ENCODE data around the gene CHD2. TPM values are rescaled to one million over a fixed set of nuclear protein-coding genes. Genes with fewer than 3 reads are reported as not detected.
A peak's percentile ranks its signal among the peaks of the same experiment; 100 is the strongest.
"Not testable (repeated sequence)": the region's sequence is repeated elsewhere in the genome, so short reads cannot be mapped to it uniquely, and the experiment has no call there.

The CHD2 gene
- total and polyA plus RNA-seq, 3 experiments from 2014 or later: 80.3 to 109 (median 99.0) TPM

DNA sequence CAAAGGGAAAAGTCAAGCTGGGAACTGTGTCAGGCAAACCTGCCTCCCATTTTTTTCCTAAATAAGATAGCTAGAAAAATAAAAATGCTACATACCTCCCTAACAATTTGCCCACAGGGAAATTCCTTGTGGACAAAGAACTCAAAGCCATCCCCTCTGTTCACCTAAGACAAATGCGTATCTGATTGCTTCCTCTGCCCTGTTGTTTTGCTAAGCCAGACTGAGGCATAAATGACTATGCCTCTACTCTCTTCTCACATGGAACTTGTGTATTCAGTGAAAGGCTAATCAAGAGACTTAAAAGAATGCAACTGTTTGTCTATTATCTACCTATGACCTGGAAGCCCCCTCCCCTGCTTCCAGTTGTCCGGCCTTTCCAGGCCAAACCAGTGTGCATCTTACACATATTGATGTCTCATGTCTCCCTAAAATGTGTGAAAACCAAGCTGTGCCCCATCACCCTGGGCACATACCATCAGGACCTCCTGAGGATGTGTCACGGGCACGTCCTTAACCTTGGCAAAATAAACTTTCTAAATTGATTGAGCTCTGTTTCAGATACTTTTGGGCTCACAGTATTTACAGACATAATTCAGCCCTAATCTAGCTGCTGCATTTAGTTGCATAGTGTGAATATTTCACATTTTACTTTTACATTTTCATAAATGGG is 15.8 kb downstream of the CHD2 start:
- Histone ChIP-seq H3K36me3 (ENCODE audit: insufficient read depth, low read length) (no peaks in the 10 kb centered on the region), H3K27me3 (ENCODE audit: insufficient read depth, low read length, poor library complexity, severe bottlenecking) (no peaks in the 10 kb centered on the region), H3K27ac (ENCODE audit: low read depth, low read length) (no peak overlapping the region), H3K9me3 (ENCODE audit: low read length) (no peaks in the 10 kb centered on the region), H3K4me3 (ENCODE audit: low read length) (no peak overlapping the region), H3K4me1 (ENCODE audit: insufficient read depth, low read length) (peaks cover 86% of the 10 kb centered on the region)
- no peaks in the 10 kb centered on the region for H3K9me3 Mint-ChIP-seq
- peaks cover 74 to 94% (median 89%) of the 10 kb centered on the region in 3 donors for H3K4me1 Mint-ChIP-seq
- peak overlapping the region; percentile 76 to 100 (median 98) for H3K27ac Mint-ChIP-seq
- ChIA-PET CTCF (interaction anchor here (0.6 to 10.5 kb wide), 18 partner anchors 9 to 126 kb away, joined by 3 to 119 read pairs (median 4); partner anchors contain the start of gene CHD2), POLR2A (interaction anchor here (1.6 to 6.4 kb wide), 4 partner anchors 12 to 107 kb away, joined by 5 to 73 read pairs (median 36); partner anchors contain the start of gene CHD2)
- H3K36me3 Mint-ChIP-seq: peaks cover 4 to 53% (median 13%) of the 10 kb centered on the region in 3 donors
- peak overlapping the region; percentile 18 to 90 (median 87) for H3K4me3 Mint-ChIP-seq
- no peak for DNase-seq
- peaks cover 0 to 3% of the 10 kb centered on the region in 2 donors for H3K27me3 Mint-ChIP-seq

DNA sequence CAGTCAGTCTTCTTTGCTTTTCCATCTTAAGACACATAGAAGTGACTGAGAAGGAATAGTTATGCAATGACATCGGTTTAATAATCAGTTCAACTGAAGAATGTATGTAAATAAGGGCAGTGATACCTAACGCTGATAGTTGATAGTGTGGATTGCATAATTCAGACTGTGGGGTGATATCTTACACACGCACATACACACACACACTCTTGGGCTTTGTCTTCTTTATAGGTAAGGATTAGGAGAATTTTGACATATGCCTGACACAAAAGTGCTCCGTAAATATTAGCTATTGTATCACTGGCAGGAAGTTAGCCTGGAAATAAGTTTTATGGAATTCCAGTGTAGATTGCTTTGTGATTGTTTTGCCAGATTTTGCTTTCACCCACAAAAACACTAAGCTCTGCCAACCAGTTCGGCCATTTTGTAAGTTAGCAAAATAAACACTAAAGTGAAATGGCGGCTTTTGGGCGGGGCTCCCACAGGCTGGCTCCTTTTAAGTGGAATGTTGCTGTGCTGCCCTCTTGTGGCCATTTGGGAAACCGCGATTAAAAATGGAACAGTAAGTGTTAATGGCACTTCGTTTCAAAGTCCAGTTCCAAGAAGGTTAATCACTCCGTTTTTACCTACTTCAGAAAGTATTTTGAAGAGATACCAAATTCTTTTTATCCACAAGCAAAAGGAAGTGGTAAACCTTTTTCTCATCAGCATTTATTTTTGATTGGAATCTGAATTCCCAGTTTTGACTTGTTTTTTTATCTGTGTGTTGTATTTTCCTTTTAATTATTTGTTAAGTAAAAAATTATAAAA is 17.7 kb downstream of the CHD2 start:
- Mint-ChIP-seq H3K4me1 (peaks cover 74 to 94% (median 90%) of the 10 kb centered on the region in 3 donors), H3K4me3 (peak overlapping the region in 6 of 7 donors; percentile 55 to 79 (median 64)), H3K9me3 (no peaks in the 10 kb centered on the region), H3K36me3 (peaks cover 4 to 57% (median 8%) of the 10 kb centered on the region in 3 donors), H3K27me3 (peaks cover 0 to 3% of the 10 kb centered on the region in 2 donors), H3K27ac (peak overlapping the region; percentile 67 to 100 (median 93))
- H3K27ac ChIP-seq (ENCODE audit: low read depth, low read length): peak overlapping the region; percentile 20
- CTCF ChIA-PET: interaction anchor here (0.6 to 10.5 kb wide), 22 partner anchors 8 to 121 kb away, joined by 3 to 119 read pairs (median 4); partner anchors contain the start of gene CHD2
- POLR2A ChIA-PET: interaction anchor here (0.7 to 6.4 kb wide), 9 partner anchors 9 to 121 kb away, joined by 3 to 60 read pairs (median 4); no protein-coding TSS in a partner anchor
- H3K4me3 ChIP-seq (ENCODE audit: low read length): peak overlapping the region; percentile 25
- H3K27me3 ChIP-seq (ENCODE audit: insufficient read depth, low read length, poor library complexity, severe bottlenecking): no peaks in the 10 kb centered on the region
- peaks cover 90% of the 10 kb centered on the region for H3K4me1 ChIP-seq (ENCODE audit: insufficient read depth, low read length)
- H3K36me3 ChIP-seq (ENCODE audit: insufficient read depth, low read length): no peaks in the 10 kb centered on the region
- H3K9me3 ChIP-seq (ENCODE audit: low read length): no peaks in the 10 kb centered on the region
- DNase-seq: peak; percentile 83 to 93 (median 86)

DNA sequence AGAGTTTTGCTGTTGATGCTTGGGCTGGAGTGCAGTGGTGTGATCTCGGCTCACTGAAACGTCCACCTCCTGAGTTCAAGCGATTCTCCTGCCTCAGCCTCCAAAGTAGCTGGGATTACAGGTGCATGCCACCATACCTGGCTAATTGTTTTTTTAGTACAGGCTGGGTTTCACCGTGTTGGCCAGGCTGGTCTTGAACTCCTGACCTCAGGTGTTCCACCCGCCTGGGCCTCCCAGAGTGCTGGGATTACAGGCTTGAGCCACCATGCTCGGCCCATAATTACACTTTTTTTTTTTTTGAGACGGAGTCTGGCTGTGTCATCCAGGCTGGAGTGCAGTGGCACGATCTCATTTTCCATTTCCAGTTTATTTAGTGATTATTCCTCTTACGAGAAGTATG is 18.8 kb downstream of the CHD2 start:
- not testable (repeated sequence) for H3K27me3 Mint-ChIP-seq; H3K36me3 ChIP-seq (ENCODE audit: insufficient read depth, low read length); H3K9me3 Mint-ChIP-seq; H3K4me3 ChIP-seq (ENCODE audit: low read length); H3K9me3 ChIP-seq (ENCODE audit: low read length); DNase-seq; H3K27ac ChIP-seq (ENCODE audit: low read depth, low read length); H3K4me3 Mint-ChIP-seq; H3K27me3 ChIP-seq (ENCODE audit: insufficient read depth, low read length, poor library complexity, severe bottlenecking)
- peak overlapping the region in 2 of 8 donors; percentile 56 to 68 for H3K27ac Mint-ChIP-seq
- peaks cover 72 to 93% (median 88%) of the 10 kb centered on the region in 3 donors for H3K4me1 Mint-ChIP-seq
- H3K36me3 Mint-ChIP-seq: peaks cover 0 to 58% (median 9%) of the 10 kb centered on the region in 3 donors
- peaks cover 85% of the 10 kb centered on the region for H3K4me1 ChIP-seq (ENCODE audit: insufficient read depth, low read length)
- ChIA-PET POLR2A (interaction anchor here (1.4 to 6.4 kb wide), 2 partner anchors 12 to 110 kb away, joined by 5 to 60 read pairs; no protein-coding TSS in a partner anchor), CTCF (interaction anchor here (1.1 to 10.5 kb wide), 9 partner anchors 11 to 122 kb away, joined by 3 to 119 read pairs (median 6); no protein-coding TSS in a partner anchor)

- H3K4me3 ChIP-seq (ENCODE audit: low read length): no peak overlapping the region
- H3K27me3 ChIP-seq (ENCODE audit: insufficient read depth, low read length, poor library complexity, severe bottlenecking): no peaks in the 10 kb centered on the region
- Mint-ChIP-seq H3K4me1 (peaks cover 68 to 93% (median 88%) of the 10 kb centered on the region in 3 donors), H3K9me3 (no peaks in the 10 kb centered on the region), H3K27ac (peak overlapping the region; percentile 68 to 95 (median 89)), H3K36me3 (peaks cover 0 to 73% (median 13%) of the 10 kb centered on the region in 3 donors), H3K4me3 (peak overlapping the region in 4 of 7 donors; percentile 5 to 62 (median 46)), H3K27me3 (peaks cover 0 to 3% of the 10 kb centered on the region in 2 donors)
- ChIA-PET CTCF (interaction anchor here (1.4 to 10.5 kb wide), 3 partner anchors 21 to 124 kb away, joined by 3 to 119 read pairs (median 17); partner anchors contain the start of gene CHD2), POLR2A (interaction anchor here (1.1 to 1.6 kb wide), 3 partner anchors 16 to 112 kb away, joined by 3 to 11 read pairs (median 3); no protein-coding TSS in a partner anchor)
- H3K9me3 ChIP-seq (ENCODE audit: low read length): no peaks in the 10 kb centered on the region
- H3K4me1 ChIP-seq (ENCODE audit: insufficient read depth, low read length): peaks cover 71% of the 10 kb centered on the region
- peaks cover 16% of the 10 kb centered on the region for H3K36me3 ChIP-seq (ENCODE audit: insufficient read depth, low read length)
- no peak for DNase-seq
- H3K27ac ChIP-seq (ENCODE audit: low read depth, low read length): no peak overlapping the region
These were observed 20.6 kb downstream of the CHD2 start for GRCh38 chr15:92920595-92921161.

GRCh38 chr15:92921215-92922131 is 21.3 kb downstream of the CHD2 start:
- H3K27ac Mint-ChIP-seq: peak overlapping the region; percentile 68 to 95 (median 89)
- ChIA-PET POLR2A (interaction anchor here (1.1 to 1.6 kb wide), 3 partner anchors 17 to 113 kb away, joined by 3 to 11 read pairs (median 3); no protein-coding TSS in a partner anchor), CTCF (interaction anchor here (2.2 to 10.5 kb wide), 2 partner anchors 112 to 125 kb away, joined by 17 to 119 read pairs; no protein-coding TSS in a partner anchor)
- Histone ChIP-seq H3K4me3 (ENCODE audit: low read length) (no peak overlapping the region), H3K27me3 (ENCODE audit: insufficient read depth, low read length, poor library complexity, severe bottlenecking) (no peaks in the 10 kb centered on the region), H3K36me3 (ENCODE audit: insufficient read depth, low read length) (peaks cover 23% of the 10 kb centered on the region), H3K9me3 (ENCODE audit: low read length) (no peaks in the 10 kb centered on the region), H3K4me1 (ENCODE audit: insufficient read depth, low read length) (peaks cover 65% of the 10 kb centered on the region), H3K27ac (ENCODE audit: low read depth, low read length) (no peak overlapping the region)
- no peaks in the 10 kb centered on the region for H3K9me3 Mint-ChIP-seq
- no peak for DNase-seq
- peaks cover 0 to 77% (median 17%) of the 10 kb centered on the region in 3 donors for H3K36me3 Mint-ChIP-seq
- H3K4me1 Mint-ChIP-seq: peaks cover 65 to 93% (median 88%) of the 10 kb centered on the region in 3 donors
- peak overlapping the region; percentile 8 to 66 (median 48) for H3K4me3 Mint-ChIP-seq
- peaks cover 0 to 3% of the 10 kb centered on the region in 2 donors for H3K27me3 Mint-ChIP-seq

GRCh38 chr15:92922418-92923002 is 22.4 kb downstream of the CHD2 start:
- Histone ChIP-seq H3K4me1 (ENCODE audit: insufficient read depth, low read length) (peaks cover 54% of the 10 kb centered on the region), H3K4me3 (ENCODE audit: low read length) (no peak overlapping the region), H3K27me3 (ENCODE audit: insufficient read depth, low read length, poor library complexity, severe bottlenecking) (no peaks in the 10 kb centered on the region), H3K9me3 (ENCODE audit: low read length) (no peaks in the 10 kb centered on the region), H3K27ac (ENCODE audit: low read depth, low read length) (no peak overlapping the region), H3K36me3 (ENCODE audit: insufficient read depth, low read length) (peaks cover 33% of the 10 kb centered on the region)
- H3K4me1 Mint-ChIP-seq: peaks cover 67 to 93% (median 89%) of the 10 kb centered on the region in 3 donors
- POLR2A ChIA-PET: interaction anchor here (1.2 kb wide), 1 partner anchor 19 kb away, joined by 4 read pairs; no protein-coding TSS in a partner anchor
- no peak for DNase-seq
- H3K36me3 Mint-ChIP-seq: peaks cover 6 to 82% (median 19%) of the 10 kb centered on the region in 3 donors
- no peaks in the 10 kb centered on the region for H3K9me3 Mint-ChIP-seq
- CTCF ChIA-PET: interaction anchor here (1.9 to 10.5 kb wide), 3 partner anchors 113 to 126 kb away, joined by 9 to 119 read pairs (median 17); no protein-coding TSS in a partner anchor
- peak overlapping the region; percentile 68 to 93 (median 85) for H3K27ac Mint-ChIP-seq
- H3K4me3 Mint-ChIP-seq: peak overlapping the region in 6 of 7 donors; percentile 41 to 66 (median 61)
- H3K27me3 Mint-ChIP-seq: peaks cover 0 to 4% of the 10 kb centered on the region in 2 donors
